Measurements from ENCODE around the gene EMCN.
"Not testable (repeated sequence)": the region's sequence is repeated elsewhere in the genome, so short reads cannot be mapped to it uniquely, and the experiment has no call there.

DNA sequence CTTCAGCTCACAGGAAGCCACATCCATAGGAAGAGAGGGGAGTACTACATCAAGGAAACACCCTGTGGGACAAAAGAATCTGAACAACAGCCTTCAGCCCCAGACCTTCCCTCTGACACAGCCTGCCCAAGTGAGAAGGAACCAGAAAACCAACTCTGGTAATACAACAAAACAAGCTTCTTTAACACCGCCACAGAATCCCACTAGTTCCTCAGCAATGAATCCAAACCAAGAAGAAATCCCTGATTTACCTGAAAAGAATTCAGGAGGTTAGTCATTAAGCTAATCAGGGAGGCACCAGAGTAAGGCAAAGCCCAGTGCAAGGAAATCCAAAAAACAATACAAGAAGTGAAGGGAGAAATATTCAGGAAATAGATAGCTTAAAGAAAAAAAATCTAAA, 137.4 kb downstream of the EMCN start:
- TF ChIP-seq, protein P1, sequence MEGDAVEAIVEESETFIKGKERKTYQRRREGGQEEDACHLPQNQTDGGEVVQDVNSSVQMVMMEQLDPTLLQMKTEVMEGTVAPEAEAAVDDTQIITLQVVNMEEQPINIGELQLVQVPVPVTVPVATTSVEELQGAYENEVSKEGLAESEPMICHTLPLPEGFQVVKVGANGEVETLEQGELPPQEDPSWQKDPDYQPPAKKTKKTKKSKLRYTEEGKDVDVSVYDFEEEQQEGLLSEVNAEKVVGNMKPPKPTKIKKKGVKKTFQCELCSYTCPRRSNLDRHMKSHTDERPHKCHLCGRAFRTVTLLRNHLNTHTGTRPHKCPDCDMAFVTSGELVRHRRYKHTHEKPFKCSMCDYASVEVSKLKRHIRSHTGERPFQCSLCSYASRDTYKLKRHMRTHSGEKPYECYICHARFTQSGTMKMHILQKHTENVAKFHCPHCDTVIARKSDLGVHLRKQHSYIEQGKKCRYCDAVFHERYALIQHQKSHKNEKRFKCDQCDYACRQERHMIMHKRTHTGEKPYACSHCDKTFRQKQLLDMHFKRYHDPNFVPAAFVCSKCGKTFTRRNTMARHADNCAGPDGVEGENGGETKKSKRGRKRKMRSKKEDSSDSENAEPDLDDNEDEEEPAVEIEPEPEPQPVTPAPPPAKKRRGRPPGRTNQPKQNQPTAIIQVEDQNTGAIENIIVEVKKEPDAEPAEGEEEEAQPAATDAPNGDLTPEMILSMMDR (IDR thresholded peaks at IDR 0.05): not testable (repeated sequence)
- TF ChIP-seq SIN3A (IDR thresholded peaks at IDR 0.05; ENCODE audit: borderline replicate concordance, insufficient read depth, low read depth, low read length); TCF7L2 (IDR thresholded peaks at IDR 0.05; ENCODE audit: low read depth, low read length); POLR2AphosphoS5 (IDR thresholded peaks at IDR 0.05; ENCODE audit: low read depth, low read length): not testable (repeated sequence)

All from Panc1 (cell line).